Smooth muscle cell (in vitro differentiated cells): ENCODE data around the gene KIF5C. TPM values are rescaled to one million over a fixed set of nuclear protein-coding genes. Genes with fewer than 3 reads are reported as not detected.

ENCODE experiments used
- DNase-seq: peaks from one replicate; lab custom pipeline; 2025; ENCODE audit not compliant: unreplicated experiment; lab: John Stamatoyannopoulos, UW
- H2AFZ ChIP-seq: fragments of 200-600 bp; sonication (generic); 2 replicates; pipeline ENCODE4 v1.6.0; 2016; ENCODE audit warnings: antibody characterized with exemption, low read depth, mild to moderate bottlenecking
- H3F3A ChIP-seq: fragments of 200-600 bp; sonication (generic); 2 replicates; pipeline ENCODE4 v1.6.0; 2017; ENCODE audit warnings: antibody characterized with exemption, low read depth
- H3K27ac ChIP-seq: fragments of 200-600 bp; sonication (generic); 2 replicates; pipeline ENCODE4 v1.5.1; 2016; ENCODE audit warnings: low read depth, mild to moderate bottlenecking
- H3K27me3 ChIP-seq: fragments of 200-600 bp; sonication (generic); 2 replicates; pipeline ENCODE4 v1.6.1; 2016; ENCODE audit warnings: low read depth, mild to moderate bottlenecking
- H3K36me3 ChIP-seq: fragments of 200-600 bp; sonication (generic); 2 replicates; pipeline ENCODE4 v1.5.1; 2016; ENCODE audit warnings: low read depth
- H3K4me1 ChIP-seq: fragments of 200-600 bp; sonication (generic); 2 replicates; pipeline ENCODE4 v1.5.1; 2016; ENCODE audit warnings: low read depth
- H3K4me2 ChIP-seq: fragments of 200-600 bp; sonication (generic); 2 replicates; pipeline ENCODE4 v1.6.0; 2016; ENCODE audit warnings: mild to moderate bottlenecking
- H3K4me3 ChIP-seq: fragments of 200-600 bp; sonication (generic); 2 replicates; pipeline ENCODE4 v1.5.1; 2016; ENCODE audit warnings: mild to moderate bottlenecking
- H3K79me2 ChIP-seq: fragments of 200-600 bp; sonication (generic); 2 replicates; pipeline ENCODE4 v1.6.0; 2016; ENCODE audit warnings: low read depth, mild to moderate bottlenecking
- H3K9ac ChIP-seq: fragments of 200-600 bp; sonication (generic); 2 replicates; pipeline ENCODE4 v1.6.0; 2016; ENCODE audit warnings: low read depth
- H3K9me3 ChIP-seq: fragments of 200-600 bp; sonication (generic); replicated peaks from 2 replicates; pipeline ENCODE4 v1.5.1; 2016; ENCODE audit warnings: low read depth
- H4K20me1 ChIP-seq: fragments of 200-600 bp; sonication (generic); 2 replicates; pipeline ENCODE4 v1.6.0; 2016; ENCODE audit warnings: low read depth
- WGBS: methylation state at CpG from one replicate; pipeline ENCODE4 v1.1.7; 2016; ENCODE audit warnings: low lambda C conversion rate; 5-methylcytosine and 5-hydroxymethylcytosine counted together
- polyA plus RNA-seq: library from polyadenylated mRNA; unstranded; fragments of >200 nt; fragmentation: Nextera tagmentation; extraction: Ambion mirVana; gene quantifications from 2 replicates; pipeline ENCODE4 v1.2.1, GENCODE V29; 2016
- total RNA-seq: library from RNA; depleted of rRNA; stranded (reverse); fragments of >200 nt; gene quantifications from 2 replicates; pipeline ENCODE4 v1.2.3, GENCODE V29; 2014
- TF ChIP-seq, protein P1 (sequence below): fragments of 200-600 bp; sonication (generic); IDR thresholded peaks from 2 replicates; pipeline ENCODE4 v1.5.1; 2017; ENCODE audit warnings: borderline replicate concordance, mild to moderate bottlenecking, antibody characterized with exemption; ENCODE audit not compliant: insufficient read depth, poor library complexity, severe bottlenecking

KIF5C gene
- total and polyA plus RNA-seq, 2 experiments from 2014 or later, result 0.09 to 1.4 TPM

DNA sequence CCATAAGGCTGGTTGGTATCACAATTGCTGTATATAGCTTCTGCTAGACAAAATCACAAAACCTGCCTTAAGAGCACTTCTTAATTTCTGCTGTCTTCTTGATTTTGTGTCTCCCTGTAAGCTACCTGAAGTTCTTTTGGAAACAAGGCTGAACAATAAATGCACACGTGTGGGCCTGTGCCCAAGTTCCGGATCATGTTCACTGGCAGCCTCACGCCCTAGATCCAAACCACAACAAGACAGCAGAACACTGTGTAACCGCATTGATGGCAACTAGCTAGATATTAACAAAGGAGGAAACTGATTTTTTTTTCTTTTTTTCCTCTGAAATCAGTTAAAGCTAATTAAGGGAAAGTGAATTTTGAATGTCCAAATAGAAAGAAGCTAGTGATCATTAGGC is 82.0 kb downstream of the KIF5C start:
- no peaks in the 10 kb centered on the region for H3K4me1 ChIP-seq
- H3K36me3 ChIP-seq, result no peaks in the 10 kb centered on the region
- no peaks in the 10 kb centered on the region for H4K20me1 ChIP-seq
- no peak overlapping the region for H2AFZ ChIP-seq
- H3K27me3 ChIP-seq, result no peaks in the 10 kb centered on the region
- no peak overlapping the region for H3K9ac ChIP-seq
- DNase-seq, result no peak
- TF ChIP-seq, protein P1, sequence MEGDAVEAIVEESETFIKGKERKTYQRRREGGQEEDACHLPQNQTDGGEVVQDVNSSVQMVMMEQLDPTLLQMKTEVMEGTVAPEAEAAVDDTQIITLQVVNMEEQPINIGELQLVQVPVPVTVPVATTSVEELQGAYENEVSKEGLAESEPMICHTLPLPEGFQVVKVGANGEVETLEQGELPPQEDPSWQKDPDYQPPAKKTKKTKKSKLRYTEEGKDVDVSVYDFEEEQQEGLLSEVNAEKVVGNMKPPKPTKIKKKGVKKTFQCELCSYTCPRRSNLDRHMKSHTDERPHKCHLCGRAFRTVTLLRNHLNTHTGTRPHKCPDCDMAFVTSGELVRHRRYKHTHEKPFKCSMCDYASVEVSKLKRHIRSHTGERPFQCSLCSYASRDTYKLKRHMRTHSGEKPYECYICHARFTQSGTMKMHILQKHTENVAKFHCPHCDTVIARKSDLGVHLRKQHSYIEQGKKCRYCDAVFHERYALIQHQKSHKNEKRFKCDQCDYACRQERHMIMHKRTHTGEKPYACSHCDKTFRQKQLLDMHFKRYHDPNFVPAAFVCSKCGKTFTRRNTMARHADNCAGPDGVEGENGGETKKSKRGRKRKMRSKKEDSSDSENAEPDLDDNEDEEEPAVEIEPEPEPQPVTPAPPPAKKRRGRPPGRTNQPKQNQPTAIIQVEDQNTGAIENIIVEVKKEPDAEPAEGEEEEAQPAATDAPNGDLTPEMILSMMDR, result no peak
- H3K79me2 ChIP-seq, result no peaks in the 10 kb centered on the region
- no peaks in the 10 kb centered on the region for H3K9me3 ChIP-seq
- H3K4me2 ChIP-seq, result no peak overlapping the region
- H3K27ac ChIP-seq, result no peak overlapping the region
- no peak overlapping the region for H3K4me3 ChIP-seq
- no peaks in the 10 kb centered on the region for H3F3A ChIP-seq
- WGBS, result 96% methylated on average over 4 of the region's 4 CpGs

DNA sequence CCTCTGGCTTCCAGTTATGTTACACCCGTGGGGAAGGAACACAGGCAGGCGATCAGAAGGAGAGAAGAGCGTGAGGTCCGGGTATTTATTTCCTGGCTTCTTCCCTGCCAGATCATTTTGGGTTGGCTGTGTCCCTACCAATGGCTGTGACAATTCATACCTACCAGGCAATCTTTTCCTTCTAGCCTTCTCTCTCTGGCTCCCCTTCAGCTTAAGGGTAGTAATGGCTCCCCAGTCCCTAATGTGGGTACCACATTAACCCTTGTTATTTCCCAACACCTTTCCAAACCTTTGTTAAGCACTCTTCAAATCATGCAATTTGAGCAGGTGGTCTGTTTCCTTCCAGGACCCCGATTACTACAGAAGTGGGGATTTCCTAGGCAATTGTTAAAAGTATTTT is 84.7 kb downstream of the KIF5C start:
- H2AFZ ChIP-seq, result no peak overlapping the region
- H3K9me3 ChIP-seq, result no peaks in the 10 kb centered on the region
- TF ChIP-seq, protein P1, result no peak
- H3K27me3 ChIP-seq, result no peaks in the 10 kb centered on the region
- no peak overlapping the region for H3K4me3 ChIP-seq
- 94% methylated on average over 5 of the region's 5 CpGs for WGBS
- no peak overlapping the region for H3K9ac ChIP-seq
- no peaks in the 10 kb centered on the region for H4K20me1 ChIP-seq
- H3K79me2 ChIP-seq, result no peaks in the 10 kb centered on the region
- H3K36me3 ChIP-seq, result no peaks in the 10 kb centered on the region
- no peak overlapping the region for H3K4me2 ChIP-seq
- H3K4me1 ChIP-seq, result no peaks in the 10 kb centered on the region
- H3K27ac ChIP-seq, result no peak overlapping the region
- no peak for DNase-seq
- no peaks in the 10 kb centered on the region for H3F3A ChIP-seq

DNA sequence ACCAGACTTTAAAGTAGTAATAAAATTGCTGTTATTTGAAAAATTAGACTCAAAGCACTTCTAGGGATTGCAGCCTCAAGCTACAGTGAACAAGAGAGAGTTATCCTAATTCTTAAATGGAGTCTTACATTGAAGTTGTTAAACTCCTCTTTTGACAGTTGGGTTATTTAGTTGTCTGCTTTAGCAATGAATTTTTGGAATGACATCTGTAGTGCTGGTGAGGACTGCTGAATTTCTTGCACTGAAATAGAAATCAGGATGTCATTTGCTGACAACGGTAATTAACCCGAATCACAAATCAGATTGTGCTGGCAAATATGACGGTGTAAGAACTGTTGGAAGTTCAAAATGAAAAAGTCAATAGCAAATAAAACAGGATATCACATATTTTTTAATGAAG is 85.5 kb downstream of the KIF5C start:
- H4K20me1 ChIP-seq, result no peaks in the 10 kb centered on the region
- no peaks in the 10 kb centered on the region for H3K4me1 ChIP-seq
- 98% methylated on average over 3 of the region's 3 CpGs for WGBS
- H3K9ac ChIP-seq, result no peak overlapping the region
- TF ChIP-seq, protein P1, result no peak
- H2AFZ ChIP-seq, result no peak overlapping the region
- H3K79me2 ChIP-seq, result no peaks in the 10 kb centered on the region
- H3K4me2 ChIP-seq, result no peak overlapping the region
- no peaks in the 10 kb centered on the region for H3K9me3 ChIP-seq
- H3K27ac ChIP-seq, result no peak overlapping the region
- no peaks in the 10 kb centered on the region for H3K36me3 ChIP-seq
- H3K4me3 ChIP-seq, result no peak overlapping the region
- H3K27me3 ChIP-seq, result no peaks in the 10 kb centered on the region
- H3F3A ChIP-seq, result no peaks in the 10 kb centered on the region
- DNase-seq, result no peak

DNA sequence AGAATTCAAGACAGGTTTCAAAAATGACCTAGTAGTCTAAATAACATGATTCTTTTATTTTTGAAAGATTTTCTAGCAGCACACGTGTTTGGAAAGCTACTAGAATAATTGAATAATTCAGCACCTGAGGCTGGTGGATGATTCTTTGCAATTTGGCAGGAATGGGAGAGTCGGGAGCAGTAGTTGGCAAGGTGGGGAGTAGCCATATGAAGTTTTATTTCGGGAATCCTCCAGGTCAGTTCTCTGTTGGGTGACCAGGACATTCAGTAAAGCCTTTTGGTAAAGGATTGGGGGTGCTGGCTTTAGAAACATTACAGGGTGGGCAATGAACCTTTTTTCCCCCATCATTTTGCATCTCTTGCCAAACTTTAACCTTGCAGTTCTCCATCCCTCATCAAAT is 88.4 kb downstream of the KIF5C start:
- Histone ChIP-seq H3K9ac (no peak overlapping the region), H3K4me3 (no peak overlapping the region), H3K79me2 (no peaks in the 10 kb centered on the region), H3K4me1 (peaks cover 1% of the 10 kb centered on the region), H3F3A (no peaks in the 10 kb centered on the region), H3K27ac (no peak overlapping the region), H2AFZ (no peak overlapping the region), H3K4me2 (no peak overlapping the region), H3K36me3 (no peaks in the 10 kb centered on the region), H4K20me1 (no peaks in the 10 kb centered on the region), H3K27me3 (no peaks in the 10 kb centered on the region), H3K9me3 (no peaks in the 10 kb centered on the region)
- TF ChIP-seq, protein P1, result no peak
- WGBS, result 96% methylated on average over 3 of the region's 3 CpGs
- no peak for DNase-seq
